ENCODE data around the gene KRTAP29-1.
"Not testable (repeated sequence)": the region's sequence is repeated elsewhere in the genome, so short reads cannot be mapped to it uniquely, and the experiment has no call there.

The KRTAP29-1 gene, protein sequence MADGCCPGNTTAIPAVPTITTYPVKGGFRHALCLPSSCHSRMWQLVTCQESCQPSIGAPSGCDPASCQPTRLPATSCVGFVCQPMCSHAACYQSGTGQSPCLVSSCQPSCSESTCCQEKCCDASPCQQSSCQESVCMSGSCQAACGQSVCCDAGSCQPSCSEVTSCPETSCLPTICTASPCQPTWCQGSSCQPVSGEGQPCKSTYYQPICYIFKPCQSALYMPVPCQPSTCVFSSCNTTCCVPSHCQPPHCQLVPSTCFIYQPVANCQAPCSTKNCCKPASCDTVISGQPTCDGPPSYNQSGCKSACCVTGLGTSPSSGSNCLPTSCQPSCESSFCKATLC

DNA sequence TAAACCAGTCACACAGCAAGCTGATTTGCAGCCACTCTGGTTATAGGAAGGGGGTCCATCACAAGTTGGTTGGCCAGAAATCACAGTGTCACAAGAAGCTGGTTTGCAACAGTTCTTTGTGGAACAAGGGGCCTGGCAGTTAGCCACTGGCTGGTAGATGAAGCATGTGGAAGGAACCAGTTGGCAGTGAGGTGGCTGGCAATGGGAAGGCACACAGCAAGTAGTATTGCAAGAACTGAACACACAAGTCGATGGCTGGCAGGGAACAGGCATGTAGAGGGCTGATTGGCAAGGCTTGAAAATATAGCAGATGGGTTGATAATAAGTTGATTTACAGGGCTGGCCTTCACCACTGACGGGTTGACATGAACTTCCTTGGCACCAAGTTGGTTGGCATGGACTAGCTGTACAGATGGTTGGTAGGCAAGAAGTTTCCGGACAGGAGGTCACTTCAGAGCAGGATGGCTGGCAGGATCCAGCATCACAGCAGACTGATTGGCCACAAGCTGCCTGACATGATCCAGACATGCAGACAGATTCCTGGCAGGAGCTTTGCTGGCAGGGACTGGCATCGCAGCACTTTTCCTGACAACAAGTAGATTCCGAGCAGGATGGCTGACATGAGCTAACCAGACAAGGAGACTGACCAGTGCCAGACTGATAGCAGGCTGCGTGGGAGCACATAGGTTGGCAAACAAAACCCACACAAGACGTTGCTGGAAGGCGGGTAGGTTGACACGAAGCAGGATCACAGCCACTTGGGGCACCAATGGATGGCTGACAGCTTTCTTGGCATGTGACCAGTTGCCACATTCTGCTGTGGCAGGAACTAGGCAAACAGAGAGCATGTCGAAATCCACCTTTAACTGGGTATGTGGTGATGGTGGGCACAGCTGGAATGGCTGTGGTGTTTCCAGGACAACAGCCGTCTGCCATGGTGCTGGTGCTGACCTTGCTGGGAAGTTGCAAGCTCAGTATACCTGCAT, at the start of gene KRTAP29-1:
Gene KRTAP29-1, minus strand, starts transcription at position 936 of the 986 bp plus-strand sequence. Its CDS starts 0 bp downstream, at position 936.
- DNase-seq (ENCODE audit: low spot score): no peak

DNA sequence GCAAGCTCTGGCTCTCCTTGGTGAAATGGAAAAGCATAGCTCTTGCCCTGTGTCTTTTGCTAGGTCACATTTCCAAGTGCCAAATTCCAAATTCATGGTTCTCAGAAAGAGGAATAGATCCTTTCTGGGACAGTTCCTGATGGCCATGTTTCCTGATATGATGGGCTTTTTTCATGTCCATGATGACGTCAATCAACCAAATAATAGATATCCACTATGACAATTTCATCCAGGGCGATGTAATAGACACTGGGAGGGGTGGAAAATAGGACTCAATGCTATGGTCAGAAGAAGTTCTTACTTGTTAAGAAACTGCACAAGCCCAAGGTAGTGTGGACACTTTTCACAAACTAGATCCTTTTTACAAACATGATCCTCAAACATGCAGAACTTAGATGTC, 48.5 kb upstream of the KRTAP29-1 start:
- DNase-seq (ENCODE audit: low spot score): no peak

DNA sequence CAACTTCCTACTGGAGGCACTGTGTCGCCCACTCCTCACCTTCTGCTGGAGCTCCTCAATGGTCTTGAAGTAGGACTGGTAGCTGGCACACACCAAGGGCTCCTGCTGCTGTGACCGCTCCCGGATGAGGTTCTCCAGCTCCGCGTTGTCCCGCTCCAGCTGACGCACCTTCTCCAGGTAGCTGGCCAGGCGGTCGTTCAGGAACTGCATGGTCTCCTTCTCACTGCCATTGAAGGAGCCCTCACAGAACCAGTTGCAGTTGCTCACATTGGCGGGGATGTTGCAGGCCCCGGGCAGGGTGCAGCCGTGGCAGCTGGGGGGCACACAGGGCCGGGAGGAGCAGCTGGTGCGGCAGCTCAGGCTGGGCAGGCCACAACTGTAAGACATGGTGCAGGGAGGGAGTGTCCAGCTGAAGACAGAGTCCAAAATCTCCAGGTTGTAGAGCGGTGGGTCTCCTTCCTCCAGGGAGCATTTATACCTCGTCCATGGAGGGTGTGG, 47.8 kb upstream of the KRTAP29-1 start, which contains the start of gene KRT33A:
Gene KRT33A, minus strand, starts transcription at position 448 of the 498 bp plus-strand sequence. Its CDS starts 61 bp downstream, at position 387.
- DNase-seq (ENCODE audit: low spot score): not testable (repeated sequence)

DNA sequence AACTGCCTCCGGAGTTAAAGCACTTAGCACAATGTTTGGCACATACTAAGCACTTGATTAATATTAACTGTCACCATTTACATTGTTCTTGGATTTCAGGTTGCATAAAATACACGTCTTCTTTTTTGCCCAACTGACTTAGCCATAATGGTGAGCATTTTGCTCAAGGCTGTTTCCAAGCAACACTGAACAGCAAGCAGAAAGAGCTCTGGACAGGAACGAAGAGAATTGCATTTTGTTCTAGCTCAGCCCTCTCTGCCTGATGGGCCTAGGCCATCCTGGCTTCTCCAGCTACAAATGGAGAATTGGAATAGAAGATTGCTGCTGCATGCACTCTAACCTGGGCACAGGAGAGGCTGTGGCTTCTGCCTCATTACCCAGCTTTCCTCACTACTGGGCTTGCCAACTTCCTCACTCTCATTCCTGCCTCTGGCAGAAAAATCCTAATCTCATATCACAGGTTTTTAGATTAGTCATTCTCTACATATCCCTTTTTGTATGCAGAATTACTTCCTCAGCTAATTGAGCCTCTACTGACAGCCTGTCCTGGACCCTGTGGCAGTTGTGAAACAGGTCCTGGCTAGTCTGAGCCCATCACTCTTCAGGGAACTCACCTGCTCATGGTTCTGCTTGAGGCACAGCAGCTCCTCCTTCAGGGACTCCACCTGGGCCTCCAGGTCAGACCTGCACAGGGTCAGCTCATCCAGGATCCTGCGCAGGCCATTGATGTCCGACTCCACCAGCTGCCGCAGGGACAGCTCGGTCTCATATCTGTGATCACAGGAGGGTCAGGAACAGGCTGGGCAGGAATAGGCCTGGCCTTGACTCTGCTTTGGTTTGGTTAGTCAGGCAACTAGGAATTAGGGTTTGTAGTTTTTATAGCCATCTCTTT, 45.5 kb upstream of the KRTAP29-1 start:
- no peak for DNase-seq (ENCODE audit: low spot score)

DNA sequence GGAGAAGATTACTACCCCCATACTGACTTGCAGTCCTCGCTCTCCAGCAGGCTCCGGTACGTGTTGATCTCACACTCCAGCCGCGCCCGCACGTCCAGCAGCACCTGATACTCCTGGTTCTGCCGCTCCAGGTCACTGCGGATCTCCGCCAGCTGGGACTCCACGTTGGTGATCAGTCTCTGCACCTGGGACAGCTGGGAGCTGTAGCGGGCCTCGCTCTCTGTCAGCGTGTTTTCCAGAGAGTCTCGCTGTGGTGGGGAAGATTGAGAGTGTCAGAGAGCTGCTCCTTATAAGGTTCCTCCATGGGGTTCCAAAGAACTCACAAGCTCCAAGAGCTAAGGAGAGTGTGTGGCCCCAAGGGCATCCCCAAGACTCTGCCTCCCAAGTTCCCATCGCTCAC, 43.8 kb upstream of the KRTAP29-1 start:
- DNase-seq (ENCODE audit: low spot score): not testable (repeated sequence)

DNA sequence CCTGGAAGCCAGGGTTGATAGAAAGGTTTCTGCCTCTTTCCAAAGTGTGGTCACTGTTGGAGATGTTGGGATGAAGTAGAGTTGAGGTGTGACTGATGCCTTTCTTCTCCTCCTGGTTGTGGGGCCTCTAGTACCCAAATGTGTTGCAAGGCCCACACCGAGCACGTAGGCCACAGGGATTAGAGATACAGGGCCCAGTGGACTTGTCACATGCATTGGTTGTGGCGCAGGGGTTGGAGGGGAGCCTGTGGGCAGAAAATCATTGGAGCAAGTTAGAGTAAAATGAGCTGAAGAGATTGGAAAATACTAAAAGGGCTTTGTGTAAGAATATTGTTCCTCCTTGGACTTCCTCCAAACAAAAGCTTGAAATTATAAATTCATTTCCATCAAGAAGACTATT, 43.3 kb upstream of the KRTAP29-1 start:
- DNase-seq (ENCODE audit: low spot score): no peak

DNA sequence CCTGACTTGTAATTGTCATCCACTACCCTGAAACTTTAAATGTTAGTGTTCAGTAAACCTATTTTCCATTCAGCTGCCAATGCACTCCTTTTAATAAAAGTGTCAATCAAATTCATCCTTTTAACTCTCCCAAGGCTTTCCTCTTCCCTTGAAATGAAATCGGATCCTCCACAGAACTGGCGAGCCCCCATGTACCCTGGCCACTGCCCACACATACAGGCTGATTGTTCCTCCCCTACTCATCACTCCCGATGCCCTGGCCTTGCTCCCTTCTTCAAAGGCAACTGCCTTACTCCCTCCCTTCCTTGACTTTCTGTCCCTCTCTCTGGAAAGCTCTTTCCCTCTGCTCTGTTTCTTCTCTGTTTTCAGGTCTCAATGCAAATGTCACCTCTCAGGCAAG, 40.4 kb upstream of the KRTAP29-1 start:
- DNase-seq (ENCODE audit: low spot score): no peak

DNA sequence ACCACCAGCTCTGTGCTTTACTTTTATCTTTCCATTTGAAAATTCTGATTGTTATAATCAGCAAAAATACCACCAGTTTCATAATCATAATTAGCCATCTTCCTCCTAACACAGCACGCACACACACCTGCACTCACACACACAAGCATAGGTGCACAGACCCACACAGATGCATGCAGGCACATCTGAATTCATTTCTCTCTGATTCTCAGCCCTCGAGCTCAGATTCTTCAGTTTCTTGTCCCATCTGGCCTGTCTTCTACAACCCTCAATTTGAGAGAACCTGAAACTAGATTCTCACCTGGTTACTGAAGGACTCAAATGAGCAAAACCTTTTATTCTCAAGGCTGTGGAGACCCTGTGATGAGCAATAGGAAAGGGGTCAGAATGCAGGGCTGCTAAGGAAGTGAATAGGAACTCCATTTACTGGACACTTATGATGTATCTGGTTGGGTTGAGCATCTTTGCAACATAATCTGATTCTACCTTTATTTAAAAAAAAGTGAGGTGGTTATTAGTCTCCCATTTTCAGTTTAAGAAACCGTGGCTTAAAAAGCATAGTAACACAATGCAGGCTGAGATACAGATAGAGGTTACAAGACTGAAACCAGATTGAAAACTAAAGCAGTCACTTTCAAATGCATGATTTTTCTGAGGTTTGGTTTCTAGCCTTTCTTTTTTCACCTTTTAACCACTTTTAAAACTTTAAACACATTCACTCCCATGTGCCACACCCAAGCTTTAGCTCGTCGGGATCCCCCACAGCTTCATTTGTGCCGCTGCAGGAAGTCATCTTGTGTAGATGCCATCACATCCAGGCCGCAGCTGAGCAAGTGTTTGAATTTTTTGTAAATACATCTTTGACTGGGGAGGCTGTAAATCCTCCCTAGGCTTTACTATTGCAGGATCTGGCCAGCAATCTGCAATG, 38.5 kb upstream of the KRTAP29-1 start:
- no peak for DNase-seq (ENCODE audit: low spot score)

DNA sequence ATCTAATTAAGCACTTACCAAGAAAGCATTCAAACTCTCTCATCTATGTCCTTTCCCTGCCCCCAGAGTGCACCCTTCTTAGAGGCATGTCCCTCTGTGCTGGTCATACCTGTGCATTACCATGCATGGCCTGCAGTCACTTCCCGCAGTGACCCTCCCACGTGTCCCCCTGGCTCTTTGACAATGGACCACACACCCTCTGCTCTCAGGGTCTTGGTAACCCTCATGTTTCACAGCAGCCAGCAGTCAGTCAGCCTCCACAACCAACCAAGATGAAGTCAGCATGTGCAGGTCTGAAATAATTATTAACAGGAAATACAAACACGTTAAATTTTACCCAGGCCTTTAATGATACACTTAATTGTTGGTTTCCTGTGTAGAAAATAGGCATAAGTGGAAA, 37.8 kb upstream of the KRTAP29-1 start:
- no peak for DNase-seq (ENCODE audit: low spot score)

DNA sequence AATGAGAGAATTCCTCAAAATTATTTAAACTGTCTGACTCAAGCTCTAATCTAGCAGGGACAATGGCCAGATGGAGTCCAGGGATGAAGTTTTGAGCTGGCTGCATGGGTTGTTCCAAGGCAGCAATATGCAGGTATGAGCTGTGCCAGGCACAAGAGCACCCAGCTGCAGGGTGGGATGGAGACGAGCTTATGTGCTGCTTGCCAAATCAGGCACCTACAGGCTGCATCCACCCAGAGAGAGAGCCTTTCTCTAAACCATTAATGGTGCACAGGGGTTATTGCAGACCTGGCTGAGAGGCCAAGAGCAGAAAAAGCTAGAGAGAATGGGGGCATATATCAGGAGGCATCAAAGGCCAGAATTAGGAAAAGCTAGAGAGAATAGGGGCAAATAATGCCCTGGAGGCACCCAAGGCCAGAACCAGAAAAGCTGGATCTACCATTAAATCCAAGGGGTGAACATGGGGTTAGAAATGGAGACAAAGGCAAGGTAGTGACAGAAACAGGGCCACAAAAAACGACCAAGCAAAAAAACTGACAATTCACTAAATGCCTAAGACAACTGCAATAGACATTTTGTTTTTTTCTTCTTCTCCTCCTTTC, 37.0 kb upstream of the KRTAP29-1 start:
- no peak for DNase-seq (ENCODE audit: low spot score)

DNA sequence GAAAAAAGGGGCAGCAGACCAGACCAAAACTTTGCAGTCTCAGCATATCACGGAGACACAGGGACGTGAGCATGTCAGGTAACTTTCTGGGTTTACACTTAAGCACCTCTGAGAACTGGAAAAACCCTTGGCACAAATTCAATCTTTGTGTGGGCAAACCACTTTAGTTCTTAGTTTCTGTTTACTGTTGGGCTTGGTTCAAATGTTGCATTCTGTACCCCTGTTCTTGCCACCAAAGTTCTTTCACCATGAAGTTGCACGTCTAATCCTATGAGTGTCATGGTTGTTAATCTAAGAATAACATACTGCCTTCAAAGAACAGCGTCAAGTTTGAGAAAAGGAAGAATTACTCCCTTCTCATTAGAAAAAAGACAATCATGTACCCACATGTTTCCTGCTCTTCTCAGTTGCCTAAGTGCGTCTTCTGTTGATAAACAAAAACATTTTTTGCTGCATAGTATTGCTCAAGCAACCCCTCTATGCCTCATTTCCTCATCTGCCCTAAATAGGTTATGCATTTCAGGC, 36.4 kb upstream of the KRTAP29-1 start:
- DNase-seq (ENCODE audit: low spot score): no peak

DNA sequence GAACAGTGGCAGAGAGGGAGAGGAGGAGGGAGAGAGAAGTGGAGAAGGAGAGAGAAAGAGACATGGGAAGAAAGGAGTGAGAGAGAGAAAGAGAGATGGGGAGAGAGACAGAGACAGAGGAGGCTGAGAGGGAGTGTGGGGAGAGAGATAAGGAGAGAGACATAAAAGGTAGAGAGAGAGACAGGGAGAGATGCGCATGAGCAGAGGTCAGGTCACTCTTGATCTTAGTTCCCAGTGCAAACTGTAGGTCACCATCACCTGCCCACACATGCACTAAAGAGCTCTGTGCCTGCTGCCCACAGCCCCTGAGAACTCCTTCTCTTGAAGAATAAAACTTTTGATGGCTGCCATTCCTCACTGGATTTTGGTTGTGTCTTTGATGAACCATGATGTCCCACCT, 33.1 kb upstream of the KRTAP29-1 start:
- no peak for DNase-seq (ENCODE audit: low spot score)

DNA sequence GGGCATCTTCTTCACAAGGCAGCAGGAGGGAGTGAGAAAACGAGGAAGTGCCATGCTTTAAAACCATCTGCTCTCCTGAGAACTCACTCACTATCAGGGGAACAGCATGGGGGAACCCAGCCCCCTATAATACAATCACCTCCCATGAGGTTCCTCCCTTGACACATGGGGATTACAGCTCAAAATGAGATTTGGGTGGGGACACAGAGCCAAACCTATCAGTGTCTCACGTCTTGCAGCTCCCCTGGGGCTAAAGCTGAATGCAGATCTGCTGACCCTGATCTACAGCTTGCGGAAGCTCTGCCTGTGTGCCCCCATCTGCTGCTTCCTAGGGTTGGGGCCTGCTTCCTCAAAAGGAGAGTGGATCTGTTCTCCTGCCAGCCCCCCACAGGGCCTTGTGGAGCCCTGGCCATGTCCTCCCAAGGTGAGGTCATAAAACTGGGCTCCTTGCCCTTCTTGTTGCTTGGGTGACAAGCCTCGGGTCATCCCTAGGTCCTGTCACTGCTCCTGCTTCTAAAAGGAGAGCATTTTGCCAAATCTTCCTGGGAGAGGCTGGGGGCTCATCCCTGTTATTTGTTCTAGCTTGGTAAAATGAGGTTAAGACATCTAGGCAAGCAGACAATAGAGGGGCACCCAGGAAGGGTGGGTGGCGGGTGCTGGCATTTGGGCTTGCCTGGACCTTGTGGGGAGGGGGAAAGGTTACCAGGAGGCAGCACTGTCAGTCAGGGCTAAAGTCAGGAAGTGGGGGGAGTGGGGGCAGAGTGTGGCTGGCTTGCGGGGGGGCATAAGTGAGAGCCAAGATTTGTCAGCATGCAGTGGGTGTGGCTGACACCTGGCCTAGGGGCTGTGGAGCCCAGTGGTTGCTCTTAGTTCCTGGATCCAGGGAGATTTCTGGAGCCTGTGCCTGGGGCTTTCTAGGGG, 32.0 kb upstream of the KRTAP29-1 start:
- no peak for DNase-seq (ENCODE audit: low spot score)

DNA sequence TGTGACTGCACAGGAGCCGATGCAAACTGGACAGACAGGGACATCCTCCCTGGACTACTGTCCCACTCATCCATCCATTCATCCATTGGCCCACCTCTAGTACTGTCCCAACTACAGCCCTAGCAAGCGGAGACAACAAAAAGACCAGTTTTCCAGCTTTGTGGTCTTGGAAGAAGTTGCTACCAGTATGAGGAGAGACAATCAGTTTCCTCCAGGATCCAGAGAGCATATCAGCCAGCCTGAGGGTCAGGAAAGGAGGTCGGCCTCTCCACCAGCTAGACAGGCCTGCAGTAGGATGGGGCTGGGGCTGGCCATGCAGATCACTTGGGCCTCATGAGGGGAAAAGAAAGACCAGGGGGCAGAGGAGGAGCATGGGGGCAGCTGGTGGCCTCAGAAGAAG, 31.2 kb upstream of the KRTAP29-1 start:
- DNase-seq (ENCODE audit: low spot score): no peak

DNA sequence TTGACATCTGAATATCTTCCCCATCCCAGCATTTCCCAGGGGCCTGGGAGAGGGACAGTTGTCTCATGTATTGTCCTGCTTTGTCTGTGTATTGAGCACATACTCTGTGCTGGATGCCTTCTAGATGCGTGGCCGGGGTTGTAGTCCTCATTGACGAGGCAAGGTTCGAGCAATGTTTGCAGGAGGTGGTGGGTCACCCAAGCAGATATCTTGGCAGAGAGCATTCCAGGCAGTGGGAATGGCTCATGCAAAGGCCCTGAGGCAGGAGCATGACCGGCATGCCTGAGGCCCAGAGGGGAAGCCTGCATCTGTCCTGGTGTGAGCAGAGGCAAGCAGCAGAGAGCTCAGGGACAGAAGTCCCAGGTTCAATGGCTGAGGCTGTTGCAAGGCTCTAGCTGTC, 30.4 kb upstream of the KRTAP29-1 start:
- DNase-seq (ENCODE audit: low spot score): no peak

DNA sequence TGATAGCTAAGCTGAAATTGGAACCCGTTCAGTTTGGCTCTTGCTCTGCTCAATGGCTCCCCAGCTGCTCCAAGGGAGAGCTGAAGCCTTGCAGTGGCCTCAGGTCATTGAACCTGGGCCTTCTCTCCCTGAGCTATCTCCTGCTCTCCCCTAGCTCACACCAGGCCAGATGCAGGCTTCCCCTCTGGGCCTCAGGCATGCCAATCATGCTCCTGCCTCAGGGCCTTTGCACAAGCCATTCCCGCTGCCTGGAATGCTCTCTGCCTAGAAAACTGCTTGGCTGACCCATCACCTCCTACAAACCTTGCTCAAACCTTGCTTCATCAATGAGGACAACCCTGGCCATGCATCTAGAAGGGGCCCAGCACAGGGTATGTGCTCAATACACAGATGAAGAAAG, 29.6 kb upstream of the KRTAP29-1 start:
- no peak for DNase-seq (ENCODE audit: low spot score)

DNA sequence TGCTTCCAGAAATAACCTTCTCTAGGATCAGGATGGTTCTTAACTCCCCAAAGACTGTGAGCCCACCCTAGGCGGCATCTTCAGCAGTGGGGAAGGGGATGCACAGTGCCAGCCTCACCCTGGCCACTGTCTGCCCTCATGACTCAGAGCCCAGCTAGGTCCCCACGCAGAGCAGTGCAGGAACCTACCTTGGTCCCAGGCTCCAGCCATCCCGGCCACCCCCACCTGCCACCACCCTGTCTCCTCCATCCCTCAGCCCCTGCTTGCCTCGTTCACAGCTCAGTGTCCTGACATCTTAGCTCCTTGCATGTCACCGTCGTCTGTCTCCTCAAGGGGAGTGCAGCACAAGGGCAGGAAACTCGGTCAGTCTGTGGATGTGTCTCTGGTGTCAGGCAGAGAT, 29.0 kb upstream of the KRTAP29-1 start:
- no peak for DNase-seq (ENCODE audit: low spot score)

DNA sequence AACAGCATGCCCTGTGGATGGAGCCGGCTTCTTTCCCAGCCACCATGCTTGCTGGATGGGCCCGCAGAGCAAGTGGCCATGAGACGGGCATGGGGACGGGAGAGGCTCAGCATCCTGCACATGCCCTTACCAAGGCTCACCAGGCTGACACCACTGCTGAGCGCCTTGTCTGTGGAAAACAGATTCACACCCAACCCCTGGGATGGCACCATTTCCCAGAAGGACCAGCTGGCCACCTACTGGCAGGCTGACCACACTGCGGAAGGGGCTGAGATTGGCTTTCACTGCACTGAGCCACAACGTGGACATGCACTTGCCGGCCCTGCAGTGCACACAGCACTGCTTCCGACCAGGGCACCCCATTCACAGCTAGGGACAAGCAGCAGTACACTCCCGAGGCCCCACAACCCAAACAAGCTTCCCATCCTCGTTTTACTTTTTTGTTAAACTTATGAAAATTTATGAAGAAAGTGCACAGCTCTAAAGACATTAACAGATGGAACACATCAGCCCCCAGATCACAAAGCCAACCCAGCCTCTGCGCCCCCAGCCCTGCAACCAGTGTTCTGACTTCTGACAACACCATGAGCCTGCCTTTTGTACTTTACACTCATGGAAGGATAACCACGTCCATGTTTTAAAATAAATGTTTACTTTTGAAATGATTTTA, 26.8 kb upstream of the KRTAP29-1 start:
- no peak for DNase-seq (ENCODE audit: low spot score)
